ENCODE measurements around the gene TRIM31. TPM values are rescaled to one million over a fixed set of nuclear protein-coding genes. Genes with fewer than 3 reads are reported as not detected.

The TRIM31 gene
- total RNA-seq, 1 experiment from 2014 or later, result 0.13 TPM

DNA sequence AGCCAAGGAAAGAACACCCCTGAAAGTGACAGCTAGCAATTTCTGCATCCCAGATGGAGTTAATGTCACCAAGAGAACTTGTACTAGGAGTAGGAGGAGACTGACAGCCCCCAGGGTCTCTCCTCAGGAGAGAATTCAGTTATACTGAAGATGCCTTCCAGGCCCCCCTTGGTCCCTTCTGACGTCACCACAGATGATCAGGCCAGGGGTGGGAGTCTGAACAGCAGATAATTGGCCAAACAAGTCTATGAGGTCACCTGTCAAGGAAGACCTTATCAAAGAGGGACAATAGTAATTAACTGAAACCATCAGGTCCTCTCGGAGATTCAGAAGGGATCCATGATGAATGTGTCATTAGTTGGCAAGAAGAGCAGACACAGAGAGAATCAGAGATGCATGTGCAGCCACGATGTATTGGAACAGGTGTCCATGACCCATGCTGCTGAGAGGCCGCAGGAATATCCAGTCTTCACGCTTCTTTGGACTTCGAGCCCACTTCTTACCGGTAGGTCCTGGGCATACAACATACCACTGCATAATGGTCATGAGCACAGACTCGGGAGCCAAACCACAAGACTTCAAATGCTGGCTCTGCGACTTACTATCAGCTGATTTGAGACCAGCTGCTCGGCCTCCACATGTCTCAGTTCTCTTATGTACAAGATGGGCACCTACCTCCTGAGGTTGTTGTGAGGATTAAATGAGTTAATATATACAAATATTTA is 37.9 kb upstream of the TRIM31 start:
- CTCF ChIA-PET, result interaction anchor here (1.0 to 1.8 kb wide), 2 partner anchors 20 to 47 kb away, joined by 3 to 10 read pairs; no protein-coding TSS in a partner anchor
- ATAC-seq, result no peak
- Mint-ChIP-seq H3K9me3 (no peaks in the 10 kb centered on the region), H3K27me3 (ENCODE audit: low read depth) (peaks cover 16% of the 10 kb centered on the region), H3K36me3 (no peaks in the 10 kb centered on the region), H3K4me1 (peaks cover 2% of the 10 kb centered on the region), H3K27ac (no peak overlapping the region), H3K4me3 (no peak overlapping the region)
- TF ChIP-seq SMAD4 (CRISPR knock-in tag; IDR thresholded peaks at IDR 0.05) (no peak), ZNF121 (CRISPR knock-in tag; IDR thresholded peaks at IDR 0.05) (no peak), ELF4 (CRISPR knock-in tag; IDR thresholded peaks at IDR 0.05; ENCODE audit: low read depth) (no peak), OVOL2 (CRISPR knock-in tag; IDR thresholded peaks at IDR 0.05; ENCODE audit: borderline replicate concordance) (no peak), NFE2L1 (CRISPR knock-in tag; IDR thresholded peaks at IDR 0.05) (no peak), ETV6 (CRISPR knock-in tag; IDR thresholded peaks at IDR 0.05) (no peak), SP1 (CRISPR knock-in tag; conservative IDR thresholded peaks at IDR 0.05) (no peak), SMAD3 (CRISPR knock-in tag; IDR thresholded peaks at IDR 0.05; ENCODE audit: borderline replicate concordance) (no peak), FOXJ3 (CRISPR knock-in tag; IDR thresholded peaks at IDR 0.05; ENCODE audit: borderline replicate concordance) (no peak), ZNF263 (CRISPR knock-in tag; IDR thresholded peaks at IDR 0.05; ENCODE audit: low read depth) (no peak), JAZF1 (CRISPR knock-in tag; IDR thresholded peaks at IDR 0.05) (no peak), ZNF396 (CRISPR knock-in tag; IDR thresholded peaks at IDR 0.05; ENCODE audit: borderline replicate concordance) (no peak)
- TF ChIP-seq, protein P1, sequence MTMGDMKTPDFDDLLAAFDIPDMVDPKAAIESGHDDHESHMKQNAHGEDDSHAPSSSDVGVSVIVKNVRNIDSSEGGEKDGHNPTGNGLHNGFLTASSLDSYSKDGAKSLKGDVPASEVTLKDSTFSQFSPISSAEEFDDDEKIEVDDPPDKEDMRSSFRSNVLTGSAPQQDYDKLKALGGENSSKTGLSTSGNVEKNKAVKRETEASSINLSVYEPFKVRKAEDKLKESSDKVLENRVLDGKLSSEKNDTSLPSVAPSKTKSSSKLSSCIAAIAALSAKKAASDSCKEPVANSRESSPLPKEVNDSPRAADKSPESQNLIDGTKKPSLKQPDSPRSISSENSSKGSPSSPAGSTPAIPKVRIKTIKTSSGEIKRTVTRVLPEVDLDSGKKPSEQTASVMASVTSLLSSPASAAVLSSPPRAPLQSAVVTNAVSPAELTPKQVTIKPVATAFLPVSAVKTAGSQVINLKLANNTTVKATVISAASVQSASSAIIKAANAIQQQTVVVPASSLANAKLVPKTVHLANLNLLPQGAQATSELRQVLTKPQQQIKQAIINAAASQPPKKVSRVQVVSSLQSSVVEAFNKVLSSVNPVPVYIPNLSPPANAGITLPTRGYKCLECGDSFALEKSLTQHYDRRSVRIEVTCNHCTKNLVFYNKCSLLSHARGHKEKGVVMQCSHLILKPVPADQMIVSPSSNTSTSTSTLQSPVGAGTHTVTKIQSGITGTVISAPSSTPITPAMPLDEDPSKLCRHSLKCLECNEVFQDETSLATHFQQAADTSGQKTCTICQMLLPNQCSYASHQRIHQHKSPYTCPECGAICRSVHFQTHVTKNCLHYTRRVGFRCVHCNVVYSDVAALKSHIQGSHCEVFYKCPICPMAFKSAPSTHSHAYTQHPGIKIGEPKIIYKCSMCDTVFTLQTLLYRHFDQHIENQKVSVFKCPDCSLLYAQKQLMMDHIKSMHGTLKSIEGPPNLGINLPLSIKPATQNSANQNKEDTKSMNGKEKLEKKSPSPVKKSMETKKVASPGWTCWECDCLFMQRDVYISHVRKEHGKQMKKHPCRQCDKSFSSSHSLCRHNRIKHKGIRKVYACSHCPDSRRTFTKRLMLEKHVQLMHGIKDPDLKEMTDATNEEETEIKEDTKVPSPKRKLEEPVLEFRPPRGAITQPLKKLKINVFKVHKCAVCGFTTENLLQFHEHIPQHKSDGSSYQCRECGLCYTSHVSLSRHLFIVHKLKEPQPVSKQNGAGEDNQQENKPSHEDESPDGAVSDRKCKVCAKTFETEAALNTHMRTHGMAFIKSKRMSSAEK (CRISPR knock-in tag; IDR thresholded peaks at IDR 0.05; ENCODE audit: borderline replicate concordance), result no peak
- TF ChIP-seq, protein P2, sequence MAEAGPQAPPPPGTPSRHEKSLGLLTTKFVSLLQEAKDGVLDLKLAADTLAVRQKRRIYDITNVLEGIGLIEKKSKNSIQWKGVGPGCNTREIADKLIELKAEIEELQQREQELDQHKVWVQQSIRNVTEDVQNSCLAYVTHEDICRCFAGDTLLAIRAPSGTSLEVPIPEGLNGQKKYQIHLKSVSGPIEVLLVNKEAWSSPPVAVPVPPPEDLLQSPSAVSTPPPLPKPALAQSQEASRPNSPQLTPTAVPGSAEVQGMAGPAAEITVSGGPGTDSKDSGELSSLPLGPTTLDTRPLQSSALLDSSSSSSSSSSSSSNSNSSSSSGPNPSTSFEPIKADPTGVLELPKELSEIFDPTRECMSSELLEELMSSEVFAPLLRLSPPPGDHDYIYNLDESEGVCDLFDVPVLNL (CRISPR knock-in tag; IDR thresholded peaks at IDR 0.05; ENCODE audit: borderline replicate concordance, low read depth), result no peak
- TF ChIP-seq, protein P3, sequence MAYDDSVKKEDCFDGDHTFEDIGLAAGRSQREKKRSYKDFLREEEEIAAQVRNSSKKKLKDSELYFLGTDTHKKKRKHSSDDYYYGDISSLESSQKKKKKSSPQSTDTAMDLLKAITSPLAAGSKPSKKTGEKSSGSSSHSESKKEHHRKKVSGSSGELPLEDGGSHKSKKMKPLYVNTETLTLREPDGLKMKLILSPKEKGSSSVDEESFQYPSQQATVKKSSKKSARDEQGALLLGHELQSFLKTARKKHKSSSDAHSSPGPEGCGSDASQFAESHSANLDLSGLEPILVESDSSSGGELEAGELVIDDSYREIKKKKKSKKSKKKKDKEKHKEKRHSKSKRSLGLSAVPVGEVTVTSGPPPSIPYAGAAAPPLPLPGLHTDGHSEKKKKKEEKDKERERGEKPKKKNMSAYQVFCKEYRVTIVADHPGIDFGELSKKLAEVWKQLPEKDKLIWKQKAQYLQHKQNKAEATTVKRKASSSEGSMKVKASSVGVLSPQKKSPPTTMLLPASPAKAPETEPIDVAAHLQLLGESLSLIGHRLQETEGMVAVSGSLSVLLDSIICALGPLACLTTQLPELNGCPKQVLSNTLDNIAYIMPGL (CRISPR knock-in tag; IDR thresholded peaks at IDR 0.05), result no peak
- TF ChIP-seq, protein P4, sequence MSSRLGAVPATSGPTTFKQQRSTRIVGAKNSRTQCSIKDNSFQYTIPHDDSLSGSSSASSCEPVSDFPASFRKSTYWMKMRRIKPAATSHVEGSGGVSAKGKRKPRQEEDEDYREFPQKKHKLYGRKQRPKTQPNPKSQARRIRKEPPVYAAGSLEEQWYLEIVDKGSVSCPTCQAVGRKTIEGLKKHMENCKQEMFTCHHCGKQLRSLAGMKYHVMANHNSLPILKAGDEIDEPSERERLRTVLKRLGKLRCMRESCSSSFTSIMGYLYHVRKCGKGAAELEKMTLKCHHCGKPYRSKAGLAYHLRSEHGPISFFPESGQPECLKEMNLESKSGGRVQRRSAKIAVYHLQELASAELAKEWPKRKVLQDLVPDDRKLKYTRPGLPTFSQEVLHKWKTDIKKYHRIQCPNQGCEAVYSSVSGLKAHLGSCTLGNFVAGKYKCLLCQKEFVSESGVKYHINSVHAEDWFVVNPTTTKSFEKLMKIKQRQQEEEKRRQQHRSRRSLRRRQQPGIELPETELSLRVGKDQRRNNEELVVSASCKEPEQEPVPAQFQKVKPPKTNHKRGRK (CRISPR knock-in tag; IDR thresholded peaks at IDR 0.05; ENCODE audit: borderline replicate concordance), result no peak
- TF ChIP-seq, protein P5, sequence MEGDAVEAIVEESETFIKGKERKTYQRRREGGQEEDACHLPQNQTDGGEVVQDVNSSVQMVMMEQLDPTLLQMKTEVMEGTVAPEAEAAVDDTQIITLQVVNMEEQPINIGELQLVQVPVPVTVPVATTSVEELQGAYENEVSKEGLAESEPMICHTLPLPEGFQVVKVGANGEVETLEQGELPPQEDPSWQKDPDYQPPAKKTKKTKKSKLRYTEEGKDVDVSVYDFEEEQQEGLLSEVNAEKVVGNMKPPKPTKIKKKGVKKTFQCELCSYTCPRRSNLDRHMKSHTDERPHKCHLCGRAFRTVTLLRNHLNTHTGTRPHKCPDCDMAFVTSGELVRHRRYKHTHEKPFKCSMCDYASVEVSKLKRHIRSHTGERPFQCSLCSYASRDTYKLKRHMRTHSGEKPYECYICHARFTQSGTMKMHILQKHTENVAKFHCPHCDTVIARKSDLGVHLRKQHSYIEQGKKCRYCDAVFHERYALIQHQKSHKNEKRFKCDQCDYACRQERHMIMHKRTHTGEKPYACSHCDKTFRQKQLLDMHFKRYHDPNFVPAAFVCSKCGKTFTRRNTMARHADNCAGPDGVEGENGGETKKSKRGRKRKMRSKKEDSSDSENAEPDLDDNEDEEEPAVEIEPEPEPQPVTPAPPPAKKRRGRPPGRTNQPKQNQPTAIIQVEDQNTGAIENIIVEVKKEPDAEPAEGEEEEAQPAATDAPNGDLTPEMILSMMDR (IDR thresholded peaks at IDR 0.05), result no peak
- TF ChIP-seq, protein P6, sequence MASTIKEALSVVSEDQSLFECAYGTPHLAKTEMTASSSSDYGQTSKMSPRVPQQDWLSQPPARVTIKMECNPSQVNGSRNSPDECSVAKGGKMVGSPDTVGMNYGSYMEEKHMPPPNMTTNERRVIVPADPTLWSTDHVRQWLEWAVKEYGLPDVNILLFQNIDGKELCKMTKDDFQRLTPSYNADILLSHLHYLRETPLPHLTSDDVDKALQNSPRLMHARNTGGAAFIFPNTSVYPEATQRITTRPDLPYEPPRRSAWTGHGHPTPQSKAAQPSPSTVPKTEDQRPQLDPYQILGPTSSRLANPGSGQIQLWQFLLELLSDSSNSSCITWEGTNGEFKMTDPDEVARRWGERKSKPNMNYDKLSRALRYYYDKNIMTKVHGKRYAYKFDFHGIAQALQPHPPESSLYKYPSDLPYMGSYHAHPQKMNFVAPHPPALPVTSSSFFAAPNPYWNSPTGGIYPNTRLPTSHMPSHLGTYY (CRISPR knock-in tag; IDR thresholded peaks at IDR 0.05), result no peak
- TF ChIP-seq, protein P7, sequence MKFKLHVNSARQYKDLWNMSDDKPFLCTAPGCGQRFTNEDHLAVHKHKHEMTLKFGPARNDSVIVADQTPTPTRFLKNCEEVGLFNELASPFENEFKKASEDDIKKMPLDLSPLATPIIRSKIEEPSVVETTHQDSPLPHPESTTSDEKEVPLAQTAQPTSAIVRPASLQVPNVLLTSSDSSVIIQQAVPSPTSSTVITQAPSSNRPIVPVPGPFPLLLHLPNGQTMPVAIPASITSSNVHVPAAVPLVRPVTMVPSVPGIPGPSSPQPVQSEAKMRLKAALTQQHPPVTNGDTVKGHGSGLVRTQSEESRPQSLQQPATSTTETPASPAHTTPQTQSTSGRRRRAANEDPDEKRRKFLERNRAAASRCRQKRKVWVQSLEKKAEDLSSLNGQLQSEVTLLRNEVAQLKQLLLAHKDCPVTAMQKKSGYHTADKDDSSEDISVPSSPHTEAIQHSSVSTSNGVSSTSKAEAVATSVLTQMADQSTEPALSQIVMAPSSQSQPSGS (CRISPR knock-in tag; IDR thresholded peaks at IDR 0.05; ENCODE audit: borderline replicate concordance, low read depth), result no peak
- TF ChIP-seq, protein P8, sequence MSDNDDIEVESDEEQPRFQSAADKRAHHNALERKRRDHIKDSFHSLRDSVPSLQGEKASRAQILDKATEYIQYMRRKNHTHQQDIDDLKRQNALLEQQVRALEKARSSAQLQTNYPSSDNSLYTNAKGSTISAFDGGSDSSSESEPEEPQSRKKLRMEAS (CRISPR knock-in tag; IDR thresholded peaks at IDR 0.05), result no peak
- DNase-seq (ENCODE audit: low spot score), result no peak
- POLR2A ChIA-PET, result interaction anchor here (0.9 kb wide), 1 partner anchor 464 kb away, joined by 3 read pairs; no protein-coding TSS in a partner anchor
